ENCODE results near the gene ADARB2.

- TF ChIP-seq POLR2A (IDR thresholded peaks at IDR 0.05; ENCODE audit: low read depth, low read length): no peak
- TF ChIP-seq TAF1 (IDR thresholded peaks at IDR 0.05; ENCODE audit: low read depth, low read length): no peak
These were observed 485.6 kb downstream of the ADARB2 start for GRCh38 chr10:1251769-1252168.
